Panc1 (cell line): ENCODE results near the gene REXO5. TPM values are rescaled to one million over a fixed set of nuclear protein-coding genes. Genes with fewer than 3 reads are reported as not detected.

Experiments used
- ATAC-seq: fragments of 200-7000 bp; cut with Tn5 transposase; 2 replicates; pipeline ENCODE4 v1.9.1; 2020; ENCODE audit warnings: mild to moderate bottlenecking, moderate library complexity
- BruUV-seq: library from RNA; stranded (reverse); fragments of 400-500 nt; replicated peaks from 2 replicates; lab custom pipeline; 2021; lab: Mats Ljungman, UMichigan
- CTCF ChIA-PET: fragments of 300-600 bp; sonication (Branson Sonifier 250); formaldehyde crosslinking; loops from one replicate; lab custom pipeline; 2022; ENCODE audit warnings: antibody characterized with exemption; lab: Charles Lee
- POLR2A ChIA-PET: fragments of 300-600 bp; sonication (Branson Sonifier 250); formaldehyde crosslinking; loops from one replicate; lab custom pipeline; 2022; ENCODE audit warnings: antibody characterized with exemption; lab: Charles Lee
- DNase-seq: peaks from one replicate; pipeline ENCODE4 v3.0.0-alpha.2; 2010; ENCODE audit warnings: low read depth, low spot score
- H3K27ac ChIP-seq: 2 replicates; pipeline ENCODE4 v1.5.1; 2011; ENCODE audit warnings: mild to moderate bottlenecking, low read length, inconsistent platforms
- H3K27me3 ChIP-seq: fragments of 200-500 bp; sonication (Bioruptor generic); 2 replicates; pipeline ENCODE4 v1.6.0; 2014; ENCODE audit warnings: low read length, inconsistent platforms; ENCODE audit not compliant: control insufficient read depth, insufficient read depth
- H3K36me3 ChIP-seq: fragments of 200-500 bp; sonication (Bioruptor generic); 2 replicates; pipeline ENCODE4 v1.5.1; 2014; ENCODE audit warnings: inconsistent platforms, mild to moderate bottlenecking, low read length, moderate library complexity; ENCODE audit not compliant: control insufficient read depth, insufficient read depth
- H3K4me1 ChIP-seq: 2 replicates; pipeline ENCODE4 v1.5.1; 2011; ENCODE audit warnings: inconsistent platforms, mild to moderate bottlenecking, low read length, moderate library complexity; ENCODE audit not compliant: control insufficient read depth, insufficient read depth
- H3K4me3 ChIP-seq, 2 experiments: 2 replicates each; pipeline ENCODE4 v1.5.1; 2011 to 2012; ENCODE audit warnings: low read depth in 2 of 2, low read length in 2 of 2, mild to moderate bottlenecking in 2 of 2, inconsistent platforms in 1 of 2, moderate library complexity in 1 of 2
- H3K9me3 ChIP-seq: fragments of 200-500 bp; sonication (Bioruptor generic); 2 replicates; pipeline ENCODE4 v1.5.1; 2014; ENCODE audit warnings: low read depth, mild to moderate bottlenecking, inconsistent platforms, low read length, moderate library complexity; ENCODE audit not compliant: control insufficient read depth, insufficient read depth
- POLR2AphosphoS5 ChIP-seq: IDR thresholded peaks from 2 replicates; pipeline ENCODE4 v1.6.1; 2012; ENCODE audit warnings: mild to moderate bottlenecking, low read depth, low read length, moderate library complexity
- SIN3A ChIP-seq: IDR thresholded peaks from 2 replicates; pipeline ENCODE4 v1.6.1; 2012; ENCODE audit warnings: low read depth, mild to moderate bottlenecking, low read length, moderate library complexity, borderline replicate concordance; ENCODE audit not compliant: insufficient read depth
- TCF7L2 ChIP-seq: IDR thresholded peaks from 2 replicates; pipeline ENCODE4 v1.6.1; 2011; ENCODE audit warnings: mild to moderate bottlenecking, low read depth, low read length, inconsistent platforms
- in situ Hi-C: cut with HindIII; loops from 2 replicates; pipeline ENCODE4 v1.10.0; 2016; ENCODE audit warnings: low sequenced_read_pairs, low pct_unique_long_range_greater_than_20kb
- intact Hi-C: fragments of 100-400 bp; cut with micrococcal nuclease; formaldehyde crosslinking; loops from one replicate; pipeline ENCODE4 v1.10.0; 2022; ENCODE audit not compliant: unreplicated experiment
- total RNA-seq: library from RNA; stranded (reverse); gene quantifications from one replicate; pipeline ENCODE4 v1.2.1, GENCODE V29; 2021; ENCODE audit not compliant: unreplicated experiment
- TF ChIP-seq, protein P1 (sequence below): fragments of 450-650 bp; IDR thresholded peaks from 2 replicates; pipeline ENCODE4 v1.5.1; 2017; ENCODE audit warnings: mild to moderate bottlenecking
- TF ChIP-seq, protein P2 (sequence below), 2 experiments: IDR thresholded peaks; 2 replicates each; pipeline ENCODE4 v1.6.1; 2011 to 2012; ENCODE audit warnings: low read depth in 2 of 2, control low read depth in 1 of 2, low read length in 1 of 2, mild to moderate bottlenecking in 1 of 2, moderate library complexity in 1 of 2; ENCODE audit not compliant: insufficient read depth in 1 of 2

REXO5 gene
- total RNA-seq, 1 experiment from 2014 or later = 13.6 TPM

DNA sequence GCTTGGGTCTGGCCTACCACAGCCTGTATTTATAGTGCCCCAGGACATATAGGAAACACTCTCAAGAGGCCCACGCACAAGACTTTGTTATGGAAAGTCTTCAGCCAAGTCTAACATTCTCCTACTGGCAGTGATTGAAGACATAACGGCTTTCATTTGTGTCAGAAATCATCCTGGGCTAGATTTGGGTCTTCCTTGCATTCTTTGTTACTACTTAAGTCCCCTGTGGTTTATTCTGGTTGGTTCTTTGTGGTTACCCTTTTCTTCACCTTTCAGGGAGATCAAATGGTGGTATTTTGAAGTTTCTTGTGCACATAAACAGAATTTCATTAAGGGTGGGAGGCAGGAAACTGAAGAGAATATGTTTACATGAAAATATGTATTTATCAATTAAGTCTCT lies 37.7 kb downstream of the REXO5 start:
- TF ChIP-seq, protein P1, sequence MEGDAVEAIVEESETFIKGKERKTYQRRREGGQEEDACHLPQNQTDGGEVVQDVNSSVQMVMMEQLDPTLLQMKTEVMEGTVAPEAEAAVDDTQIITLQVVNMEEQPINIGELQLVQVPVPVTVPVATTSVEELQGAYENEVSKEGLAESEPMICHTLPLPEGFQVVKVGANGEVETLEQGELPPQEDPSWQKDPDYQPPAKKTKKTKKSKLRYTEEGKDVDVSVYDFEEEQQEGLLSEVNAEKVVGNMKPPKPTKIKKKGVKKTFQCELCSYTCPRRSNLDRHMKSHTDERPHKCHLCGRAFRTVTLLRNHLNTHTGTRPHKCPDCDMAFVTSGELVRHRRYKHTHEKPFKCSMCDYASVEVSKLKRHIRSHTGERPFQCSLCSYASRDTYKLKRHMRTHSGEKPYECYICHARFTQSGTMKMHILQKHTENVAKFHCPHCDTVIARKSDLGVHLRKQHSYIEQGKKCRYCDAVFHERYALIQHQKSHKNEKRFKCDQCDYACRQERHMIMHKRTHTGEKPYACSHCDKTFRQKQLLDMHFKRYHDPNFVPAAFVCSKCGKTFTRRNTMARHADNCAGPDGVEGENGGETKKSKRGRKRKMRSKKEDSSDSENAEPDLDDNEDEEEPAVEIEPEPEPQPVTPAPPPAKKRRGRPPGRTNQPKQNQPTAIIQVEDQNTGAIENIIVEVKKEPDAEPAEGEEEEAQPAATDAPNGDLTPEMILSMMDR = no peak
- TF ChIP-seq TCF7L2 (no peak), SIN3A (no peak)
- ATAC-seq = no peak
- H3K27me3 ChIP-seq = no peaks in the 10 kb centered on the region
- H3K4me1 ChIP-seq = no peaks in the 10 kb centered on the region
- H3K27ac ChIP-seq = no peak overlapping the region
- DNase-seq = no peak
- no TSS peak for BruUV-seq
- intact Hi-C loops (no loop called here), in situ Hi-C loops (loop anchor here (10.0 kb wide), 1 partner anchor 151 kb away; no protein-coding TSS in a partner anchor)
- peaks cover 14% of the 10 kb centered on the region for H3K36me3 ChIP-seq
- no peaks in the 10 kb centered on the region for H3K9me3 ChIP-seq
- ChIA-PET POLR2A (no interaction called here), CTCF (no interaction called here)
- H3K4me3 ChIP-seq = no peak overlapping the region

DNA sequence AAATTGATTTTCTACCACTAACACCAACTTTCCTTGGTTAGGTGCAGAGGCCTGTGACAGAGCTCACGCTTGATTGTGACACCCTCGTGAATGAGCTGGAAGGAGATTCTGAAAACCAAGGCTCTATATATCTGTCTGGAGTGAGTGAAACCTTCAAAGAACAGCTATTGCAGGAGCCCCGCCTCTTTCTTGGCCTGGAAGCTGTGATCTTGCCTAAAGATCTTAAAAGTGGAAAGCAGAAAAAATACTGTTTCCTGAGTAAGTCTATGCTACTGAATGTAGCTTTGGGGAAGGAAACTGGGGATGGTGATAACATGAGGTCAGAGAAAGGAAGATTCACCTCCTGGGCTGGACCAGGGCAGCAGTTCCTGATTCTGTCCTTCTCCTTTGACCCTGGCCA lies 38.3 kb downstream of the REXO5 start:
- H3K36me3 ChIP-seq = peaks cover 14% of the 10 kb centered on the region
- H3K27ac ChIP-seq = no peak overlapping the region
- H3K4me1 ChIP-seq = no peaks in the 10 kb centered on the region
- no peak overlapping the region for H3K4me3 ChIP-seq
- ATAC-seq (no peak), DNase-seq (no peak)
- intact Hi-C loops = no loop called here
- no peaks in the 10 kb centered on the region for H3K27me3 ChIP-seq
- no TSS peak for BruUV-seq
- ChIA-PET CTCF (no interaction called here), POLR2A (no interaction called here)
- TF ChIP-seq, protein P2, sequence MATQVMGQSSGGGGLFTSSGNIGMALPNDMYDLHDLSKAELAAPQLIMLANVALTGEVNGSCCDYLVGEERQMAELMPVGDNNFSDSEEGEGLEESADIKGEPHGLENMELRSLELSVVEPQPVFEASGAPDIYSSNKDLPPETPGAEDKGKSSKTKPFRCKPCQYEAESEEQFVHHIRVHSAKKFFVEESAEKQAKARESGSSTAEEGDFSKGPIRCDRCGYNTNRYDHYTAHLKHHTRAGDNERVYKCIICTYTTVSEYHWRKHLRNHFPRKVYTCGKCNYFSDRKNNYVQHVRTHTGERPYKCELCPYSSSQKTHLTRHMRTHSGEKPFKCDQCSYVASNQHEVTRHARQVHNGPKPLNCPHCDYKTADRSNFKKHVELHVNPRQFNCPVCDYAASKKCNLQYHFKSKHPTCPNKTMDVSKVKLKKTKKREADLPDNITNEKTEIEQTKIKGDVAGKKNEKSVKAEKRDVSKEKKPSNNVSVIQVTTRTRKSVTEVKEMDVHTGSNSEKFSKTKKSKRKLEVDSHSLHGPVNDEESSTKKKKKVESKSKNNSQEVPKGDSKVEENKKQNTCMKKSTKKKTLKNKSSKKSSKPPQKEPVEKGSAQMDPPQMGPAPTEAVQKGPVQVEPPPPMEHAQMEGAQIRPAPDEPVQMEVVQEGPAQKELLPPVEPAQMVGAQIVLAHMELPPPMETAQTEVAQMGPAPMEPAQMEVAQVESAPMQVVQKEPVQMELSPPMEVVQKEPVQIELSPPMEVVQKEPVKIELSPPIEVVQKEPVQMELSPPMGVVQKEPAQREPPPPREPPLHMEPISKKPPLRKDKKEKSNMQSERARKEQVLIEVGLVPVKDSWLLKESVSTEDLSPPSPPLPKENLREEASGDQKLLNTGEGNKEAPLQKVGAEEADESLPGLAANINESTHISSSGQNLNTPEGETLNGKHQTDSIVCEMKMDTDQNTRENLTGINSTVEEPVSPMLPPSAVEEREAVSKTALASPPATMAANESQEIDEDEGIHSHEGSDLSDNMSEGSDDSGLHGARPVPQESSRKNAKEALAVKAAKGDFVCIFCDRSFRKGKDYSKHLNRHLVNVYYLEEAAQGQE (IDR thresholded peaks at IDR 0.05; ENCODE audit: insufficient read depth in 1 of 2, low read depth in 2 of 2, low read length in 1 of 2) = no peak
- no peak for TF ChIP-seq POLR2AphosphoS5
- TF ChIP-seq TCF7L2 = no peak
- TF ChIP-seq, protein P1 = no peak
- TF ChIP-seq SIN3A = no peak
- in situ Hi-C loops = loop anchor here (10.0 kb wide), 1 partner anchor 150 kb away; no protein-coding TSS in a partner anchor
- no peaks in the 10 kb centered on the region for H3K9me3 ChIP-seq
